IMR-90 (cell line): ENCODE data around the gene RHOBTB3.

Source experiments
- CHD1 ChIP-seq: IDR thresholded peaks from 2 replicates; pipeline ENCODE4 v1.6.1; 2012; ENCODE audit warnings: low read depth, low read length, improper control_type of control experiment
- CTCF ChIP-seq: conservative IDR thresholded peaks from 2 replicates; pipeline ENCODE4 v1.5.1; 2012; ENCODE audit warnings: mild to moderate bottlenecking, low read depth, low read length, improper control_type of control experiment
- ELK1 ChIP-seq: fragments of 150-350 bp; IDR thresholded peaks from 2 replicates; pipeline ENCODE4 v1.6.1; 2016; ENCODE audit warnings: low read depth, mild to moderate bottlenecking, low read length, moderate library complexity, borderline replicate concordance
- POLR2A ChIP-seq: IDR thresholded peaks from 2 replicates; pipeline ENCODE4 v1.6.1; 2012; ENCODE audit warnings: mild to moderate bottlenecking, low read depth, low read length
- USF2 ChIP-seq: fragments of 150-350 bp; IDR thresholded peaks from 2 replicates; pipeline ENCODE4 v1.6.1; 2017; ENCODE audit warnings: mild to moderate bottlenecking, antibody characterized with exemption, low read length, low read depth

GRCh38 chr5:95717439-95717838 is 13.7 kb upstream of the RHOBTB3 start:
- TF ChIP-seq CTCF (no peak), ELK1 (no peak), POLR2A (no peak), CHD1 (no peak), USF2 (no peak)
